Upper lobe of left lung (tissue), 6 donors: ENCODE results near the gene RIMOC1. TPM values are rescaled to one million over a fixed set of nuclear protein-coding genes. Genes with fewer than 3 reads are reported as not detected.

ENCODE experiments used
- ATAC-seq, 2 donors: fragments of 200-7000 bp; cut with Tn5 transposase; one replicate each; pipeline ENCODE4 v1.9.1; 2022; ENCODE audit warnings: mild to moderate bottlenecking in 2 of 2, moderate library complexity in 2 of 2; ENCODE audit not compliant: low FRiP score in 2 of 2
- DNase-seq, 2 donors: peaks; one replicate each; pipeline ENCODE4 v3.0.0-alpha.2; 2019 to 2020
- H3K27ac ChIP-seq, 4 donors: fragments of 200-600 bp; sonication (generic); one replicate each; pipeline ENCODE4 v1.5.1; 2016 to 2019
- H3K27me3 ChIP-seq, 4 donors: fragments of 200-600 bp; sonication (generic); one replicate each; pipeline ENCODE4 v1.5.1; 2017 to 2019
- H3K36me3 ChIP-seq, 4 donors: fragments of 200-600 bp; sonication (generic); one replicate each; pipeline ENCODE4 v1.5.1; 2016 to 2019
- H3K4me1 ChIP-seq, 4 donors: fragments of 200-600 bp; sonication (generic); one replicate each; pipeline ENCODE4 v1.5.1; 2018 to 2019
- H3K4me3 ChIP-seq, 4 donors: fragments of 200-600 bp; sonication (generic); one replicate each; pipeline ENCODE4 v1.5.1; 2017 to 2019; ENCODE audit warnings: mild to moderate bottlenecking in 2 of 4, moderate library complexity in 1 of 4
- H3K9me3 ChIP-seq, 4 donors: fragments of 200-600 bp; sonication (generic); one replicate each; pipeline ENCODE4 v1.5.1; 2018 to 2019
- EP300 ChIP-seq, 4 donors: sonication (generic); formaldehyde crosslinking; IDR thresholded peaks; one replicate each; pipeline ENCODE4 v1.5.1; 2017; ENCODE audit warnings: antibody characterized with exemption in 4 of 4, control low read depth in 2 of 4
- POLR2A ChIP-seq, 4 donors: fragments of 450-650 bp; IDR thresholded peaks; one replicate each; pipeline ENCODE4 v1.5.1; 2016 to 2017; ENCODE audit warnings: antibody characterized with exemption in 4 of 4, mild to moderate bottlenecking in 2 of 4
- POLR2AphosphoS5 ChIP-seq, 2 donors: sonication (generic); formaldehyde crosslinking; IDR thresholded peaks; one replicate each; pipeline ENCODE4 v1.5.1; 2017; ENCODE audit warnings: antibody characterized with exemption in 2 of 2
- WGBS, 2 donors: methylation state at CpG; one replicate each; pipeline ENCODE4 v1.1.5; 2017 to 2018; 5-methylcytosine and 5-hydroxymethylcytosine counted together
- total RNA-seq, 6 donors: library from RNA; depleted of rRNA in 4 of 6; stranded (reverse); fragments of >200 nt in 4 of 6; gene quantifications; one replicate each; pipeline versions ENCODE4 v1.1.0 to v1.2.1, GENCODE V29; 2016 to 2021
- TF ChIP-seq, protein P1 (sequence below), 6 experiments: fragments of 450-650 bp in 4 of 6; fragments of 200-600 bp in 2 of 6; sonication (generic) in 2 of 6; IDR thresholded peaks; one replicate each; pipeline ENCODE4 v1.5.1; 2016 to 2019; ENCODE audit warnings: antibody characterized with exemption in 6 of 6
- donor health status: DM: no; HTN: no; CAD: no; lungs with moderate emphysema.
- donor health status: DM: no; HTN: yes; CAD: no; lungs with severe emphysema.

The RIMOC1 gene
- total RNA-seq, 6 donors from 2014 or later: 4.4 to 24.8 (median 17.1) TPM

DNA sequence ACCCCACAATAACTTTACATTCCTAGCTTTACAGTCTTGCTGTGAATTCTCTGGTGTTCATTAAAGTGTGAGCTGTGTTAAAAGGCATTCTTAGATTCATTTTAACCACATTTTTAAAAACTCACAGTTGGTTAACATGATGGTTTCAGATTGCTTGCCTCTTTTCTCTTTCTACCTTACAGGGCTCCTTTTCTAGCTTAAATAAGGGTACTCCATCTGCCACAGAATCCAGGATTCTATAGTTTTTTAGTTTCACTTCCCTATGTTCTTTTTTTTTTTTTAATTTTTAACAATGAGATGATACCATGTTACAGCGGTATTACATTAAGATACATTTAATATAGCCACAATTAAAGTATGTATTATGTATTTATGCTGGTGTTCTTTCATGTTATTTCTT, 17.0 kb downstream of the RIMOC1 start:
- ATAC-seq: no peak

DNA sequence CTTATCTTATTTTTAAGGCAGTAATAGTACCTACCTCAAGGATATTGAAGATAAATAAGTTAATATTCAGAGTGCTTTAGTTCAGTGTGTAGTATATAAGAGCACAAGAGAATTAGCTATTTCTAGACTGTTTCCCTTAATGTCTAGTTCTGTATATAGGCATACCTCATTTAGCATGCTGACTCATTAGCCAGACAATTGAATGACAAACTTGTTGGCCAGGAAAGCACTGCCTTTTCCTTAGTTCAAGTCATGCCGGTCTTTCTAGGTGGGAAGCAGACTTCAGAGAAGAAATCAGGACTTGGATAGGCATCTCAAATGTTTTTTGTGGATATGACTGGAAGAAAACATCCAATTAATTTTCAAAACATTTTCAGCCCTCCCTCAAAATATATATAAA, 17.7 kb downstream of the RIMOC1 start:
- WGBS, 2 donors: 64 to 65% methylated on average over 1 of the region's 1 CpG
- DNase-seq (no peak), ATAC-seq (no peak)
- Histone ChIP-seq H3K9me3 (no peaks in the 10 kb centered on the region), H3K4me1 (peaks cover 7 to 19% (median 11%) of the 10 kb centered on the region in 4 donors), H3K4me3 (no peak overlapping the region), H3K27me3 (no peaks in the 10 kb centered on the region), H3K27ac (no peak overlapping the region), H3K36me3 (peaks cover 5 to 46% (median 18%) of the 10 kb centered on the region in 4 donors)
- TF ChIP-seq EP300 (IDR thresholded peaks at IDR 0.05): no peak
- no peak for TF ChIP-seq POLR2A (IDR thresholded peaks at IDR 0.05)
- TF ChIP-seq, protein P1, sequence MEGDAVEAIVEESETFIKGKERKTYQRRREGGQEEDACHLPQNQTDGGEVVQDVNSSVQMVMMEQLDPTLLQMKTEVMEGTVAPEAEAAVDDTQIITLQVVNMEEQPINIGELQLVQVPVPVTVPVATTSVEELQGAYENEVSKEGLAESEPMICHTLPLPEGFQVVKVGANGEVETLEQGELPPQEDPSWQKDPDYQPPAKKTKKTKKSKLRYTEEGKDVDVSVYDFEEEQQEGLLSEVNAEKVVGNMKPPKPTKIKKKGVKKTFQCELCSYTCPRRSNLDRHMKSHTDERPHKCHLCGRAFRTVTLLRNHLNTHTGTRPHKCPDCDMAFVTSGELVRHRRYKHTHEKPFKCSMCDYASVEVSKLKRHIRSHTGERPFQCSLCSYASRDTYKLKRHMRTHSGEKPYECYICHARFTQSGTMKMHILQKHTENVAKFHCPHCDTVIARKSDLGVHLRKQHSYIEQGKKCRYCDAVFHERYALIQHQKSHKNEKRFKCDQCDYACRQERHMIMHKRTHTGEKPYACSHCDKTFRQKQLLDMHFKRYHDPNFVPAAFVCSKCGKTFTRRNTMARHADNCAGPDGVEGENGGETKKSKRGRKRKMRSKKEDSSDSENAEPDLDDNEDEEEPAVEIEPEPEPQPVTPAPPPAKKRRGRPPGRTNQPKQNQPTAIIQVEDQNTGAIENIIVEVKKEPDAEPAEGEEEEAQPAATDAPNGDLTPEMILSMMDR (IDR thresholded peaks at IDR 0.05): no peak
- TF ChIP-seq POLR2AphosphoS5 (IDR thresholded peaks at IDR 0.05): no peak

More for the DNA sequence above, 17.0 kb downstream of the RIMOC1 start:
- Histone ChIP-seq H3K4me3 (no peak overlapping the region), H3K27ac (no peak overlapping the region), H3K36me3 (peaks cover 5 to 52% (median 19%) of the 10 kb centered on the region in 4 donors), H3K27me3 (no peaks in the 10 kb centered on the region), H3K4me1 (peaks cover 6 to 14% (median 9%) of the 10 kb centered on the region in 4 donors), H3K9me3 (no peaks in the 10 kb centered on the region)
- no peak for DNase-seq
- 85 to 98% methylated on average over 1 of the region's 1 CpG for WGBS, 2 donors
- TF ChIP-seq, protein P1 (IDR thresholded peaks at IDR 0.05): no peak
- TF ChIP-seq POLR2AphosphoS5 (IDR thresholded peaks at IDR 0.05) (no peak), EP300 (IDR thresholded peaks at IDR 0.05) (no peak), POLR2A (IDR thresholded peaks at IDR 0.05) (no peak)

DNA sequence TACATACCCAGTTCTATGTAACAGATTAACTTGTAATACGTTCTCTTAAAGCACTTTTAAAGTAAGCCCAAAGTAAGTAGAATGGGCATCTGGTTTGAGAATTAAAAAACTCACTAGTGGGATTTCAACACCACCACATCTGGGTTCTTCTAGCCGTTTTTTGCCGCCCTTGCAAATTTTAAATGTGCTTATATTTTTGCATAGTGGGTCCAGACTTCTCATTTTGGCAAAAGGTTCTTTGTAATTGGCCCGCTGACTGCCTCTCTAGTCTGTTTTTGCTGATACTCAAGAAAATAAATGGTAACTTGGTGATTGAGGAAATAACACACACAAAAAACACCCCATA, 20.4 kb downstream of the RIMOC1 start:
- H3K27me3 ChIP-seq: no peaks in the 10 kb centered on the region
- 70 to 81% methylated on average over 4 of the region's 4 CpGs for WGBS, 2 donors

DNA sequence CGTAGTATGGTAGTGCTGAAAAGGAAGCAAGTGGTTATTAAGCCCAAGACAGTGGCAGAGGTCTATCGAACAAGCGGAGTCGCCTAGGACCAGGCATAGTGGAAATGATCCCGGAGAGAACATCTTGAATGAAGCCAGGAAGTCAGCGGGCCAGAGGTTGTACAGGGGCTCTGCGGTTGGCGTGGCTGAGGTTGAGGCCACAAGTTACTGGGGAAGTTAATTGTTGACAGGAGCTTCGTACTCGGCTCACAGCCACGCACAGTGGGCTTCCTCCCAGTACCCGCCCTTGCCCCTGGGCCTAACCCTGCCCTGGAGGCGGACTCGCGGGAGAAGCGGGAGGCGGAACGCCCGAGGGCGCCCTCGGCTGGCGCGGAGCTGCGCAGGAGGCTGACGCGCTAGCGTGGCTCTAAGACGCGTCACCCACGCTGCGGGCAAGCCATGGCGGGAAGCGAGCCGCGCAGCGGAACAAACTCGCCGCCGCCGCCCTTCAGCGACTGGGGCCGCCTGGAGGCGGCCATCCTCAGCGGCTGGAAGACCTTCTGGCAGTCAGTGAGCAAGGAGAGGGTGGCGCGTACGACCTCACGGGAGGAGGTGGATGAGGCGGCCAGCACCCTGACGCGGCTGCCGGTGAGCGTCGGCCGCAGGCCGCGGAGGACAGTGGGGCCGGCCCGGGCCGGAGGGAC, 20.9 kb downstream of the RIMOC1 start, which contains the start of gene FBXO4:
FBXO4 (plus strand) TSS at position 410 of the 683 bp plus-strand sequence; CDS start at position 439, 29 bp downstream.
- H3K36me3 ChIP-seq: peaks cover 0 to 20% (median 3%) of the 10 kb centered on the region in 4 donors
- DNase-seq (peak; percentile 89 to 98), ATAC-seq (peak; percentile 99)
- TF ChIP-seq, protein P1 (IDR thresholded peaks at IDR 0.05): peak in 5 of 6 experiments; percentile 50 to 74 (median 59)
- TF ChIP-seq EP300 (IDR thresholded peaks at IDR 0.05) (no peak), POLR2A (IDR thresholded peaks at IDR 0.05) (peak in 3 of 4 donors; percentile 47 to 90 (median 83)), POLR2AphosphoS5 (IDR thresholded peaks at IDR 0.05) (peak; percentile 69 to 83)
- peak within 1 kb of the TSS; percentile 86 to 97 (median 96) for H3K27ac ChIP-seq
- WGBS, 2 donors: 1 to 3% methylated on average over 14 to 17 of the region's 60 CpGs
- H3K4me3 ChIP-seq: peak within 1 kb of the TSS; percentile 42 to 88 (median 80)
- peaks cover 7 to 19% (median 11%) of the 10 kb centered on the region in 4 donors for H3K4me1 ChIP-seq
- H3K27me3 ChIP-seq: no peaks in the 10 kb centered on the region
- H3K9me3 ChIP-seq: no peaks in the 10 kb centered on the region

More for the DNA sequence above, 20.4 kb downstream of the RIMOC1 start:
- peaks cover 0 to 20% (median 4%) of the 10 kb centered on the region in 4 donors for H3K36me3 ChIP-seq
- peaks cover 7 to 19% (median 11%) of the 10 kb centered on the region in 4 donors for H3K4me1 ChIP-seq
- H3K27ac ChIP-seq: peak overlapping the region; percentile 86 to 97 (median 96)
- ATAC-seq (no peak), DNase-seq (no peak)
- H3K4me3 ChIP-seq: peak overlapping the region; percentile 42 to 88 (median 80)
- TF ChIP-seq POLR2AphosphoS5 (IDR thresholded peaks at IDR 0.05) (no peak), EP300 (IDR thresholded peaks at IDR 0.05) (no peak), POLR2A (IDR thresholded peaks at IDR 0.05) (no peak)
- TF ChIP-seq, protein P1 (IDR thresholded peaks at IDR 0.05): no peak
- no peaks in the 10 kb centered on the region for H3K9me3 ChIP-seq
